Rectal smooth muscle tissue (tissue), 1 donor: ENCODE results near the gene PARD6B.

ENCODE experiments used
- H3K27ac ChIP-seq: one replicate; pipeline ENCODE4 v1.7.0; 2013; ENCODE audit warnings: low read depth, low read length, inconsistent platforms
- H3K27me3 ChIP-seq: one replicate; pipeline ENCODE4 v1.7.0; 2013; ENCODE audit warnings: low read length; ENCODE audit not compliant: control insufficient read depth, insufficient read depth
- H3K36me3 ChIP-seq: one replicate; pipeline ENCODE4 v1.7.0; 2013; ENCODE audit warnings: low read length; ENCODE audit not compliant: control insufficient read depth, insufficient read depth
- H3K4me1 ChIP-seq: one replicate; pipeline ENCODE4 v1.7.0; 2013; ENCODE audit warnings: low read length; ENCODE audit not compliant: control insufficient read depth, insufficient read depth
- H3K4me3 ChIP-seq: one replicate; pipeline ENCODE4 v1.7.0; 2013; ENCODE audit warnings: low read length
- H3K9ac ChIP-seq: one replicate; pipeline ENCODE4 v1.7.0; 2013; ENCODE audit warnings: low read length

The PARD6B gene, protein sequence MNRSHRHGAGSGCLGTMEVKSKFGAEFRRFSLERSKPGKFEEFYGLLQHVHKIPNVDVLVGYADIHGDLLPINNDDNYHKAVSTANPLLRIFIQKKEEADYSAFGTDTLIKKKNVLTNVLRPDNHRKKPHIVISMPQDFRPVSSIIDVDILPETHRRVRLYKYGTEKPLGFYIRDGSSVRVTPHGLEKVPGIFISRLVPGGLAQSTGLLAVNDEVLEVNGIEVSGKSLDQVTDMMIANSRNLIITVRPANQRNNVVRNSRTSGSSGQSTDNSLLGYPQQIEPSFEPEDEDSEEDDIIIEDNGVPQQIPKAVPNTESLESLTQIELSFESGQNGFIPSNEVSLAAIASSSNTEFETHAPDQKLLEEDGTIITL

DNA sequence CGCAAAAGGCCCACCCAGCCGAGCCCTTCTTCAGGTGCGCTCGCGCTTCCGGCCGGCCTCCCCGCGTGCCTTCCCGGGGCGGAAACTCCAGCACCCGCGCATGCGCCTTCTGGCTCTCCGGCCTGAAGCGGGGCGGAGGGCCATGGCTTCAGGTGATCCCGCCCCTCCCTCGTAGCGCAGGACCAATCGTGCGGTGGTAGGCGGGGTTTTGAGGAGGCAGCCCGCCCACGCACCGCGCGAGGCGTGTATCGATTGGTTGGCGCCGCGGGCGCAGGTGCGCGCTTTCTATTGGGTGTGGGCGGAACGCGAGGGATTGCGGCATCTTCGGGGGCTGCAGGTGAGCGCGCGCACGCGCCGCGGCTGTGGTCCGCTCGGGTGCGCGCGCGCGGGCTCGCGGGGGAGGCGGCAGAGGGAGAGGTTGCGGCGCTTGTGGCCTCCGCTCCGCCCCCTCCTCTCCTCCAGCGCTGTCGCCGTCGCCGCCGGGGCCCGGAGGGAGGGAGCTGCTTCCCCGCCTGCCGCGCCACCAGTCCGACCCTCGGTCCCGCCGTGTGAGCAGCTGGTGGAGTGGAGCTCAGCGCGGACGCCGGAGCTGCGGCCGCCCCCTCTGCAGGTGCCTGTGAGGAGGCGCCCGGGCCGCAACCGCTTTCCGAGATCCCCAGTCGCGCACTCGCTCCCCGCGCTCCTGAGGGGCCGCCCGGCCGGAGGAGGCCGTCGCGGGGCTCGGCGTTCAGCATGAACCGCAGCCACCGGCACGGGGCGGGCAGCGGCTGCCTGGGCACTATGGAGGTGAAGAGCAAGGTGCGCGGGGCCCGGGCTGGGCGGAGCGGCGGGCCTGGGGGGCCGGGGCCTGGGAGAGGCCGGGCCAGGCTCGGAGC, at the start of gene PARD6B:
TSS of gene PARD6B (plus strand) at position 526 of the 875 bp plus-strand sequence. CDS start at position 733, 207 bp downstream.
- H3K36me3 ChIP-seq = no peaks in the 10 kb centered on the region
- peak within 1 kb of the TSS; percentile 74 for H3K9ac ChIP-seq
- peaks cover 4% of the 10 kb centered on the region for H3K4me1 ChIP-seq
- H3K27me3 ChIP-seq = no peaks in the 10 kb centered on the region
- H3K4me3 ChIP-seq = peak within 1 kb of the TSS; percentile 81
- H3K27ac ChIP-seq = peak within 1 kb of the TSS; percentile 51

DNA sequence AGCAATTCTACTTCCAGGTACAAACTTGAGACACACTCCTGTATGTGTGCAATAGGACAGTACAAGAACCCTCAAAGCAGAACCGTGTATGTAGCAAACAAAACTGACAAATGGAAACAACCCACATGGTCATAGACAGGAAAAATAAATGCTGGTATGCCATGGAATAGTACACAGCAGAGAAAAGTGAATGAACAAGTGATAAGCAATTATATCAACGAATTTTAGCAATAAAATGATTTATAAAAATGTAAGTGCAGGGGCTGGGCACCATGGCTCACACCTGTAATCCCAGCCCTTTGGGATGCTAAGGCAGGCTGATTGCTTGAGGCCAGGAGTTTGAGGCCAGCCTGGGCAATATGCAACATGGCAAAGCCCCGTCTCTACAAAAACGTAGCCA, 49.3 kb upstream of the PARD6B start:
- Histone ChIP-seq H3K36me3 (no peaks in the 10 kb centered on the region), H3K4me1 (no peaks in the 10 kb centered on the region), H3K4me3 (no peak overlapping the region), H3K9ac (no peak overlapping the region), H3K27ac (no peak overlapping the region), H3K27me3 (no peaks in the 10 kb centered on the region)

DNA sequence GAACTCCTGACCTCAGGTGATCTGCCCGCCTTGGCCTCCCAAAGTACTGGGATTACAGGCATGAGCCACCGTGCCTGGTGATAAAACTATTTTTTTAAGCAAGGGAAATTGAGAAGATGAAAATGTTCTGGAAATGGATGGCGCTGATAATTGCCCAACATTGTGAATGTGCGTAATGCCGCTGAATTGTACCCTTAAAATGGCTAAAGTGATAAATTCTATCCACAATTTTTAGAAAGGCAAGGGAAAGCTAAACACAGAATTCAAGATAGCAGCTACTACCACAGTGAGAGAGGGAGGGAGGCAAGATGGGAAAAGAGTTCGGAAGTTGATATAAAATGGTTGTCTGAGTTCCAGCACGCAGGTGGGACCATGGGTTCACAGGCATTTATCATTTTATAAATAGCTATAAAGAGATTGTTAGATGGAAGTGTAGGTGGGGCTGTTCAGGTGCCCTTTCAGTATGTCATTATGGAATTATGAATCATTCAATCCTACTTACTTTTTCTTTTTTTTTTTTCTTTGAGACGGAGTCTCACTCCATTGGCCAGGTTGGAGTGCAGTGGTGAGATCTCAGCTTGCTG, 48.3 kb upstream of the PARD6B start:
- Histone ChIP-seq H3K27me3 (no peaks in the 10 kb centered on the region), H3K4me3 (no peak overlapping the region), H3K36me3 (no peaks in the 10 kb centered on the region), H3K4me1 (no peaks in the 10 kb centered on the region), H3K27ac (no peak overlapping the region), H3K9ac (no peak overlapping the region)

DNA sequence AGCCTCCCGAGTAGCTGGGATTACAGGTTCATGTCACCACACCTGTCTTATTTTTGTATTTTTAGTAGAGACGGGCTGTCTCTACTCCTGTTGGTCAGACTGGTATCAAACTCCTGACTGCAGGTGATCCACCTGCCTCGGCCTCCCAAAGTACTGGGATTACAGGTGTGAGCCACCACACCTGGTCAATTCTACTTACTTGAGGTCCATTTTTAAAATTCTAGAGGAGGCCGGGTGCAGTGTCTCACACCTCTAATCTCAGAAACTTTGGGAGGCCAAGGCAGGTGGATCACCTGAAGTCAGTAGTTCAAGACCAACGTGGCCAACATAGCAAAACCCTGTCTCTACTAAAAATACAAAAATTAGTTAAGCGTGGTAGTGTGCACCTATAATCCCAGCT, 47.8 kb upstream of the PARD6B start:
- Histone ChIP-seq H3K4me1 (no peaks in the 10 kb centered on the region), H3K36me3 (no peaks in the 10 kb centered on the region), H3K9ac (no peak overlapping the region), H3K27ac (no peak overlapping the region), H3K27me3 (no peaks in the 10 kb centered on the region), H3K4me3 (no peak overlapping the region)

DNA sequence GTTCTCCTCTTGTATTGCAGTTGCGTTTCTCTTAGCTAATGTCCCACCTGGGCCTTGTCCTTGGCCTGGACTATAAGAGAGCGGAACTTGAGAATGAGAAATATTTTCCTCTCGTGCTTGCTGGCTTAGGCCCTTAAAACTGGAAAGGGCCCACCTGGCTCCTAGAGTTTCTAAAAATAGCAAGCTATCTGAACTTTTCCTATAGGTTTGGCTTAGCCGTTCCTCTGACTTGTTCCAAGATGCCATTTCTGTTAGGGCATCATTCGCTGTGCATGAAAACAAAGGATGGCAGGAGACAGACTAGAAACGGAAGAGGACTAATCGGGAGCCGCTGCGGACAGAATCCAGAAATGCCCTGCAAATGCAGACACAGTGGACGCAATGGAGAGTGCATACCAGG, 44.6 kb upstream of the PARD6B start:
- Histone ChIP-seq H3K9ac (no peak overlapping the region), H3K4me1 (no peaks in the 10 kb centered on the region), H3K27me3 (peaks cover 8% of the 10 kb centered on the region), H3K27ac (peak overlapping the region; percentile 32), H3K4me3 (no peak overlapping the region), H3K36me3 (no peaks in the 10 kb centered on the region)

DNA sequence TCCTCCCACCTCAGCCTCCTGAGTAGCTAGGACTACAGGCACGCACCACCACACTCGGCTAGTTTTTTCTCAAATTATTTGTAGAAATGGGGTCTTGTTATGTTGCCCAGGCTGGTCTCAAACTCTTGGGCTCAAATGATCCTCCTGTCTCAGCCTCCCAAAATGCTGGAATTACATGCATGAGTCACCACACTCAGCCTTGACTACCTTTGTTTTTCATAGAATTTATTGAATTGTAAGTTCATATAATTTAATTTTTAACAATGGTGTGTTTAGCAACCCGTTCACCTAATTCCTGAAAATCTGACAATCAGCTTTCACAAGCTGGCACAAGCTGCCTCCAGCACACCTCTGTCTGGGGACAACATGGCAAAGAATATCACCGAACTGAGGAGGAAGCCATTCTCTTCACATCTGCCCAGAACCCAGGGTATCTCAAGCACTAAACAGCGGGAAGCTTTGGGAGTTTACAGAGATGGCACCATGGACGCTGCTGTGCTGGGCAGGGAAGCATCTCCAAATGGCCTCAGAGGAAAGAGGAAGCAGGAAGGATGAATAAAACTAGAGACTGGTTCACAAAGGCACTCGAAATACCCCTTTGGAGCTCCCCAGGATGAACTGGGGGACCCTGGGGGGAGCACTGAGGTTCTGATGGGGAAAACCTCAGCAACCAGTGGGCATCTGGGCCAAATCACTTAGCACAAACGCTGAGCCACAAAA, 43.0 kb upstream of the PARD6B start:
- Histone ChIP-seq H3K4me1 (no peaks in the 10 kb centered on the region), H3K4me3 (no peak overlapping the region), H3K27ac (no peak overlapping the region)

DNA sequence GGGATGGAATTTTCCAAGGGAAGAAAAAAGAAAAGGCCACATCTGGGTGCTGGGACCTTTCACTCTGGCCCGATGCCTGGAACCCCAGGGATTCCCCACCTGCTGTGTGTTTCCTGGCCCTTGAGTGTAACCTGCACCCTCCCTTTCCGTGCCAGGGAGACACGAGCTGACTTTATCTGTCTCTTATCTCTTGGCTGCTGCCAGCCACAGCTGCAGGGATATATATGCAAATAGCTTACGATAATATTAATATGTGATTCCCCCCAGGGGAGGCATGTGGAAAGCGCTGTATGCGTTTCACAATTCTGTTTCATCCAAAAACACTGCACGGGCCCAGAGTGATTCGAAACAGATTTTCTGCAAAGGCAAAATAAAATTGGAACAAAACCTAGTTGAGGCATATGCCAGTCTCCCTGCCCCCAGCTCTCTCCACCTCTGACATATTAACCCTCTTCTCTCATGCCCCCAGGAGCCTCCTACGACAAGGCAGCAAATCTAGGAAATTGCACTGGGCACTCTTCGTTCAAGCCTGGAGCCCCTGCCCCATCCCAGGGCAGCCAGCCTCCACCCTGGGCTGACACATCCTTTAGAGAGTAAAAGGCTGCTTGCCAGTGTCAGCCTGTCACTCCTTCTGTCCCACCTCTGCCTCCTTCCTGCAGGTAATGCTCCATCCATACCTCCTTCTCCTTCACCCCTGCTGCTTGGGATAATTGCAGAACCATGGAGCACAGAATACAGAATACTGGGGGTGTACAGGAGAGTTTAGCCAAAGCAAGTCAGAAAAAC, 41.3 kb upstream of the PARD6B start:
- Histone ChIP-seq H3K27me3 (peaks cover 8% of the 10 kb centered on the region), H3K27ac (no peak overlapping the region), H3K4me3 (peak overlapping the region; percentile 64), H3K9ac (no peak overlapping the region), H3K4me1 (no peaks in the 10 kb centered on the region), H3K36me3 (no peaks in the 10 kb centered on the region)

More for the DNA sequence above, 43.0 kb upstream of the PARD6B start:
- Histone ChIP-seq H3K36me3 (no peaks in the 10 kb centered on the region), H3K27me3 (peaks cover 8% of the 10 kb centered on the region), H3K9ac (no peak overlapping the region)

DNA sequence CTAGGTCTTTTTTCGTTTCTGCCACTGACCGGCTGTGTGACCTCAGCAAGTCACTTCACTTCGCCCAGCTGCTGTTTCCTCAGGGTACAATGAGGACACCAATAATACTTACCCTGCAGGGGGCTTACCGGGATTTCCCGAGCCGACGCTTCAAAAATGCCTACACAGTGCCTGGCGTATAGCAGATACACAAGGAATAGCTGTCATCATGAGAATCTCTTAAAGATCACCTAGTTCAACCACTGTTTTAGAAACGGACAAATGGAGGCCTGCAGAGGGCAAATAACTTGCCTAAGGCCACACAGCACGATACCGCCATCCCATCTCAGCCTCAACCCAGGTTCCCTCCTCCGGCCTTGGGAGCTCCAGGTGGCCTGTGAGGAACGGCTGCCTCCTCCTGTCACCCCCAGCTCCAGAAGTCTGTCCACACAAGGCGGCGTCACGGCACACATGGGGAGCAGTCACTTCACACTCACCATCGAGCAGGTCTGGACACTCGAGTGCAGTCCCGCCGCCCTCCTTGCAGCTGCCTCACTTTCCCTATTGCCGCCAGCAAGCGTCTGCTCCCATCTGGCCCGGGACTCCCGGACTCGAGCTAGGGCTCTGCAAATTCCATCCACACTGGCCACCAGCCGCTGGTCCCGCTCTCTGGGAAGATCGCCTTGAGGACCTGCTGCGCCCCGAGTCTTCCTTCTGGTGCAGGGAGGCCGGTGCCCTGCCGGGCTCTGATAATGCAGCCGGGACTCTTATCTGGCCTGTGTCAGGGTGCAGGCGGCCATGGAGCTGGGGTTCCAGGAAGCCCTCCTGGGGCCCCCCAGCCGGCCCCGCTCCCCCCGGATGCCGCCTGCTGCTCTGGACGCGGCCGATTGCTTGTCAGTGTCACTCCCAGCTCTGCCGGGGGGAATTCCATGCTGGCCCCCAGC, 40.5 kb upstream of the PARD6B start, which contains the start of gene RIPOR3:
TSS of gene RIPOR3 (minus strand) at position 893 of the 923 bp plus-strand sequence. CDS start at position 479, 414 bp downstream.
- H3K27ac ChIP-seq = peak within 1 kb of the TSS; percentile 34
- H3K27me3 ChIP-seq = peaks cover 8% of the 10 kb centered on the region
- no peak within 1 kb of the TSS for H3K9ac ChIP-seq
- H3K4me1 ChIP-seq = no peaks in the 10 kb centered on the region
- peak within 1 kb of the TSS; percentile 64 for H3K4me3 ChIP-seq
- no peaks in the 10 kb centered on the region for H3K36me3 ChIP-seq

DNA sequence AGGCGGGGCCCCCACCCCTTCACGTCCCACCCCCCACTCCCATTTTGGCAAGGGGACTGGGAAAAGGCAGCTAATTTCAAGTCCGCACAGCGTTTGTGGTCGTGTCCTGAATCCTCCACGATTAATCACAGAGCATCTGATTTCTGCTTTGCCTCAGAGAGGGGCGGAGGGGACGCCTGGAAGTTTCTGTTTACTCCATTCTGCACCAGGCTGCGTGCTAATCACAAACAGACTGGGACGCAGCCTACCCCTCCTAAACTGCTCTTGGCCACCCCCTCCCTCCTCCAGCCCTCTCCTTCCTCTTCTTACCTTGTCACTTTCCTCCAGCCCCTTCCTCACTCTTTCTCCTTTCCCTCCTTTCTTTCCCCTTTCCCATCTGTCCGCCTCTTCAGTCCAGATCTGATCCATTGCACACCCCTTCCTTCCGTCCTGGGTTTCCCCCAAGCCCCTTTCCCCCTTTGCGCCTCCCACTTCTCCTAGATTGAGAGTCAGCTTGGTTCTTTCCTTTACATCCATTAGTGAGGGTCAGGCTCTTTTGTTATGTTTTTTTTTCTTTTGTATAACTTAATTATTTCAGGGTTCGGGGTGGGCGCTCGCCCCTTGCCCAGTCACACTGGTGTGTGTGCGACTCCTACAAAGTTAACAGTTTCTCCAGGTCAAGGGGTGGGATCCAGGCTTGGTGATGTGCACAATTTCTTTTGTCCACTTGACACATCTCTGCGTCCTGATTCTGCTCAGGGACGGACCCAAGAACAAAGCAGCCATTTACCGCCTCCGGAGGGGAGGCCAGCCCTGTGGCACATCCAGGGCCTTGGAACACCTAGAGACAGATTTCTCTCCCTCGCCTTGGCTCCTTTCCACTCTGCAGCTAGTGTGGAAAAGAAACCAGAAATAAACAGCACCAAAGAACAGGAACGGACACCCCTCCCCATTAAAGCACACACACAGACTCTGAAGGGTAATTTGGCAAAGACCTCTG, 39.5 kb upstream of the PARD6B start:
- peak overlapping the region; percentile 34 for H3K27ac ChIP-seq
- H3K36me3 ChIP-seq = no peaks in the 10 kb centered on the region
- H3K27me3 ChIP-seq = peaks cover 8% of the 10 kb centered on the region

DNA sequence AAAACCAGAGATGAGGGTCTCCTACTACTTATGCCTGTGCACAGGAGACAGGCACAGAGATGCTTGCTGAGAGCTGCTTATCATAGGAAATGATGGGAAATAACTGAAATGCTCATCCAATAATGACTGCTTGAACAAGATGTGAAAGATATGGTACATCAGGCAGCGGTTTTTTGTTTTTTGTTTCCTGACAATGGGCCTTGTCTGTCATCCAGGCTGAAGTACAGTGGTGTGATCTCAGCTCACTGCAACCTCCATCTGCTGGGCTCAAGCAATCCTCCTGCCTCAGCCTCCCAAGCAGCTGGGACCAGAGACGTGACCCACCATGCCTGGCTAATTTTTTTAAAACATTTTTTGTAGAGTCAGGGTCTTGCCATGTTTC, 38.8 kb upstream of the PARD6B start:
- no peak overlapping the region for H3K4me3 ChIP-seq
- no peak overlapping the region for H3K9ac ChIP-seq
- H3K36me3 ChIP-seq = no peaks in the 10 kb centered on the region
- no peaks in the 10 kb centered on the region for H3K4me1 ChIP-seq
- H3K27me3 ChIP-seq = peaks cover 8% of the 10 kb centered on the region
- no peak overlapping the region for H3K27ac ChIP-seq

More for the DNA sequence above, 39.5 kb upstream of the PARD6B start:
- Histone ChIP-seq H3K4me3 (peak overlapping the region; percentile 64), H3K4me1 (no peaks in the 10 kb centered on the region), H3K9ac (no peak overlapping the region)
